Fibroblast of peridontal ligament (primary cell): ENCODE results near the gene IRS1.

ENCODE experiments used
- DNase-seq: peaks from one replicate; pipeline ENCODE4 v3.0.0-alpha.2; 2010; ENCODE audit errors: extremely low read depth

The IRS1 gene

GRCh38 chr2:226690461-226691024, 109.1 kb downstream of the IRS1 start:
- DNase-seq, result peak; percentile 35

- DNase-seq, result no peak
These were observed 111.9 kb downstream of the IRS1 start for GRCh38 chr2:226687641-226688253.

GRCh38 chr2:226684563-226684959, 115.1 kb downstream of the IRS1 start:
- no peak for DNase-seq

GRCh38 chr2:226683944-226684562, 115.6 kb downstream of the IRS1 start:
- DNase-seq, result no peak

GRCh38 chr2:226683196-226683595, 116.4 kb downstream of the IRS1 start:
- no peak for DNase-seq
